SK-MEL-5 (cell line): Measurements from ENCODE around the gene MAST4. TPM values are rescaled to one million over a fixed set of nuclear protein-coding genes. Genes with fewer than 3 reads are reported as not detected.

ENCODE experiments used
- DNase-seq: peaks from one replicate; pipeline ENCODE4 v3.0.0-alpha.2; 2016; ENCODE audit warnings: low read depth, low spot score
- in situ Hi-C: cut with HindIII; loops from 2 replicates; pipeline ENCODE4 v1.10.0; 2016; ENCODE audit warnings: low sequenced_read_pairs, high pct_unique_total_duplicates, low pct_unique_long_range_greater_than_20kb
- total RNA-seq: library from RNA; depleted of rRNA; stranded (reverse); fragments of >200 nt; shearing (Covaris generic); gene quantifications from 2 replicates; pipeline ENCODE4 v1.2.3, GENCODE V29; 2014

The MAST4 gene
- total RNA-seq, 1 experiment from 2014 or later: 1.6 TPM

- DNase-seq: no peak
- in situ Hi-C loops: no loop called here
These were observed 620.4 kb downstream of the MAST4 start for GRCh38 chr5:67216564-67216963.
